NCI-H2107 treated with DMSO at 0.1 percent for 48 hours (cell line): ENCODE results near the gene KLHL33.
A peak's percentile ranks its signal among the peaks of the same experiment; 100 is the strongest.

Experiments
- DNase-seq: peaks from one replicate; lab custom pipeline; 2025; ENCODE audit not compliant: unreplicated experiment; lab: John Stamatoyannopoulos, UW

KLHL33 gene, protein sequence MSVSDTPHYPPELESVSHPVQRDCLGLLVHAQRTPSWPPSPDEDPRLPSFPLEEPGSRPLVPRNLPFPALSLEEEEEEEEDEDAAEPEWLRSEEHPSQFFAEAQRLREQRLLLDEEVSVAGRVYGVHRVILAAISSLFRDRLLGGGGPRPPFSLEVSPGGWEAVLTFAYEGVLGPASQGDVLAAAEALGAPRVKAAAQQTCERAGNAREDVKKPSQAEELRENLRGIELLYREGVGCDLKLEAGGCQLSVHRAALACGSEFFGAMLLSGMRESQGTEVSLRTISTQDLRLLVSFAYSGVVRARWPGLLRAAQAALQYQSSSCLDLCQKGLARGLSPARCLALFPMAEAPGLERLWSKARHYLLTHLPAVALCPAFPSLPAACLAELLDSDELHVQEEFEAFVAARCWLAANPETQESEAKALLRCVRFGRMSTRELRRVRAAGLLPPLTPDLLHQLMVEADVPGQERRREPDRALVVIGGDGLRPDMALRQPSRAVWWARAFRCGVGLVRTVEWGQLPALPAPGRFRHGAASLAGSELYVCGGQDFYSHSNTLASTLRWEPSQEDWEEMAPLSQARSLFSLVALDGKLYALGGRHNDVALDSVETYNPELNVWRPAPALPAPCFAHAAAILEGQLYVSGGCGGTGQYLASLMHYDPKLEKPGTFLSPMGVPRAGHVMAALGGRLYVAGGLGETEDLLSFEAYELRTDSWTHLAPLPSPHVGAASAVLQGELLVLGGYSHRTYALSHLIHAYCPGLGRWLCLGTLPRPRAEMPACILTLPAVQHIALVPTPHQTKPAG

DNA sequence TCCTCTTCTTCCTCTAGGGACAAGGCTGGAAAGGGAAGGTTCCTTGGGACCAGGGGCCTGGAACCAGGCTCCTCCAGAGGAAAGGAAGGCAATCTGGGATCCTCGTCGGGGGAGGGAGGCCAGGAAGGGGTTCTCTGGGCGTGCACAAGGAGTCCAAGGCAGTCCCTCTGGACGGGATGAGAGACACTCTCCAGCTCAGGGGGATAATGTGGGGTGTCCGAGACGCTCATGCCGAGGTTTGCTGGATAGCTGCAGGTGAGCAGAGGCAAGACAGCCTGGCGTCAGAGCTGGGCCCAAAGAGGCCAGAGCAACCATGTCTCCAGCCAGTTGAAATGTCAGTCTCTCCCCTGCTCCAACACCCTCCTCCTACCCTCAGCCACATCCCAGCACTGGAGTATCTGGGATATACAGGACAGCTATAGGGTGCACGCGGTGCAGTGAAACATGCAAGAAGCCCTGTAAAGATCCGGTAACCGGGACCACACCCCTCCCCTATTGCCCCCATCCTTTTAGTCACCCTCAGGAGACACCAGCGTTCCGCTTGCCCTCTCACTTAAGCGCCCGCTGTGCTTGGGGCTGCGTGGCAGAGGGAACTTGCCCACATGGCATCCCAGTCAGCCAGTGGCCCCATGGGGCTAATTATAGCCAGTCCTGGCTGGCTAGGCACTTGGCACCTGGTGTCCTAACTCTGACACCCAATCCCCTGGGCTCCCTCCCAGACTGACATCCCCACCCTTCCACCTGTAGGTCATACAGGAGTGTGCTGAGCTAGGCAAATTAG is at the start of gene KLHL33:
Gene KLHL33, minus strand, starts transcription at position 585 of the 781 bp plus-strand sequence. Its CDS starts 355 bp downstream, at position 230.
- peak; percentile 91 for DNase-seq

DNA sequence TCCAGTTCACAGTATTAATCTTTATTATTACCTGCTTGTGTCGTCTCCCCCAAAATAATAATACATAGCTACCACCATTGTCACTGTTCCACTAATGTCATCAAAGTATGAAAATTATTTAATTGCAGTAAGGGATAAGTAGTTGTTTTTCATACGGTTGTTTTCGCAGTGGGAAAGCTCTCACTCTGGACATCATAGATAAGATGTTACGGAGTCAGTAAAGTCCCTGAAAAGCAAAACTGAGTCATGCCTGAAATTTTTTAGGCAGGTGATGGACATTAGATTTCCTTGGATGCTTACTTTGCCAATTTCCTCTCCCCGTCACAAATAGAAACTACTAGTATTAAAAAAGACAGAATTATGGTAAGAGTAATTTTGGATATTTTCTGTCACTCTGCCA is 46.4 kb upstream of the KLHL33 start:
- no peak for DNase-seq

DNA sequence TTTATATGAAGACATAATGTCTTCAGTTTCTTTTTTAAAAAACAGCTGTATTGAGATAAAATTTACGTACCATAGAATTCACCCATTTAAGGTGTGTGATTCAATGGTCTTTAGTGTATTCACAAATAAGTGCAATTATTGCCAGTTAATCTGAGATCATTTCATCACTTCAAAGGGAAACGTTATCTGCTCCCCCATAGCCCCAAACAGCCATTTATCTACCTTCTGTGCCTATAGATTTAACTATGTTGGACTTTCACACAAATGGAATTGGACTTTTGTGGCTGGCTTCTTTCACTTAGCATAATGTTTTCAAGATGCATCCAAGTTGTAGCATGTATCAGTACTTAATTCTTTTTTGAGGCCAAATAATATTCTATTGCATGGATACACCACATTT is 42.9 kb upstream of the KLHL33 start:
- DNase-seq = no peak

DNA sequence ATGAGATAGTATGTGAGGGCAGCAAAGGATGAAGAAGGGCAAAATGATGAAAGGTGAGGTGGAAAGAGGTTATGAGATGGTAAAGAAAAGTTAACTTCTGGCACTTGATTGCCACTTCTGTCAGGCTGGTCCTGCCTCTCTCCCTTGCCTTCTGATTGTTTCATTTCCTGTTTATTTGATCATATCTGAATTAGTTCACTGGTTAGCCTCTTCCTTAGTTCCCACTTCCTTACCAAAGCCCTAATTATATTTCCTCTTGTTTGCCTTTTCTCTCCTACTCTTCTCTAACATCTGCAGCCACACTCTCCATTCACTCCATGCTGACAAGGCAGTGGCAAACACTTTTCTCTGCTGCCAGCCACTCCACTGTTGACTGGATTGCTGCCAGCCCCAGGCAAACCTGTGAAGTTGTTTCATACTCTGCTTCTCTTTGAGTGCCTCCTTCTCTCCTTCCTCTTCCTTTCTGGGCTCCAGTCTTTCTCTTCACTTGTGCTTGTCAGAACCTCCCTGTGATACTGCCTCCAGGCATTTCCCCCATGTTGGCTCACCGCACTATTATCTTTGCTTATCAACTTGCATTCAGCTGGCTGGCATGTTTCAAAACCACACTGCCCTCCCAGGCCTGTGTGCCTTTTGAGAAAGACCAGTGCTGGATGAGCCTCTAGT is 41.4 kb upstream of the KLHL33 start:
- DNase-seq = peak; percentile 26

DNA sequence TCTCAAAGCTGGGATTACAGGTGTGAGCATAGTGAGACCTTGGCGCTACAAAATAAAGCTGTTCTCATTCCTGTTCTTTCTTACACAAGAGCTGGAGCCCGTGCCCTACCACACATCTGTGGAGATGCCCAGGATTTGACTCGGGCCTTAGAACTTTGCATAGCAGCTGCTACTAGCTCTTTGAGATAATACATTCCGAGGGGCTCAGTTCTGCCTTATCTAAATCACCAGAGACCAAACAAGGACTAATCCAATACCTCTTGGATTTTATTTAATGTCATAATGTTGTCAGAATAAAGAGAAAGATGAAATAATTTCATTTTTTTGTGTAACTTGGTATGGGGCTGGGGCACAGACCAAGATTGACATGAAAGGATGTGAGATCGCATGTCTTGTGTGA is 40.8 kb upstream of the KLHL33 start:
- no peak for DNase-seq

DNA sequence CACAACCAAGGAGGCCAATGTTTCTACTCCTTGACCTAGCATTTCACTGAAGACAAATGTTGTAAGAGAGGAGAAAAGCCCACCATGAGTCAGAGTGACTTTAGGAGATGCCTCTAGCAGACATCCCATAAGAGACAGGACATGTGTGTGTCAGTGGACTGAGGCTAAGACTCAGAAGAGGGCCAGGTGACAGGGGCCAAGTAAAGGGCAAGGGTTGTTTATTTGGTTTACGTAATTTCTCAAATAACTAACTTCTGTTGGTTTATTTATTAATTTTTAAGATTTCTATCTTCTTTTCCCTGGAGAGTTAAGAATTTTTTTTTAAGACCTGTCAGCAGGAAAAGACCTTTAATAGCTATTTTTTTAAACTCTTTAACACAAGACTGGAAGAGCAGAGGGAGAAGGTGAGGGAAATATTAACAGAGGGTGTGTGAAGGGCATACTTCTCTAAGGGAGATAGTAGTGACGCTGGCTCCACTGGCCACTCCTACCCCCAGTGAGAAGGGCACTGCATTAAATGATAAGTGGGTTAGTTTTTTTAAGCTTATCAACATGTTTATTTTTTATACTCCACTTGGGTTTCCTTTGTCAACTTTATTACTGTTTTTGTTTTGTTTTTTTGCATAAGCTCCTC is 36.7 kb upstream of the KLHL33 start:
- no peak for DNase-seq

DNA sequence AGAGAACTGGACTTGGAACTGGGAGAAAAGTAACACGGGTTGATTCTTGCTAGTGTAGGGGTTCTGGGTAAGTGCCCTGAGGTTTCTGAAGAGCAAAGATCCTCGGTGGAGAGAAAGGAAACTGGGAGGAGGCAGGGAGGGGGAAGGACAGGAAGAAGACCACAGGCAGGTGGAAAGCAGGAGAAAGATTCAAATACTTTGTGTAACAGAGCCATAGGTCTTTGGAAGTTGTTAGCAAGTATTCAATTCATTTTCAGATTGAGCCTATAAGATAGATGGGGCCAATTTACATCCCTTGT is 34.6 kb upstream of the KLHL33 start:
- DNase-seq = peak; percentile 89

DNA sequence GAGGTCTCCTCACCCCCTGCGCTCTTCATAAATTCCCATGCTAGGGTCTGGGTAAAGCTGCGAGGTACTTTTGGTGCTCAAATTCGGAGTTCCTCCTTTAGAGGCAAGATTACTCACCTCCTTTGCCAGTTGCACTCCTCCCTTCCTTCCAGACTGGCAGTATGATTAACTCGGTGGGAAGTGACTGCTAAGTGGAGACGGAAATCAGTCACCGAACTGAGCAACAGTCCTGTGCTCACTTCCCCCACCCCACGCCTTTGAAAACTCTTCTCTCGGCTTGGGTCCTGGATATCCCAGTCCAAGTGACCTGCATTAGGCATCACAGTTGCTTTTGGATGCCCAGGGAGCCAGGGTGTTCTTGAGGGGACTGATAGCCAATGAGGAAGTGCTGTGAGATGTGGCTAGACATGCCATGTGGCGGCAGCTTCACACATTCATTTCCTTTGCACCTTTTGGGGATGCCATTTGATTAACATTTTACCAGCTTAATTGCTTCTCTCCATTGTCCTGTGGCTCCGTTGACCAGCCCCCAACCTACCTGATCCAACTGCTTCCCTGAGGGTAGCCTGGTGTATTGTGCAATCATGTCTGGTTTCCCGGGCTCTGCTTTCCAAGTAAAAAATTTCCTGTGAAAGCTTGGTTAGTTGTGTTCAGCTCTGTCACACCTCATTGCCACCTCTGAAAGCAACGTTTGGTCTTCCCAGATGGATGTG is 34.1 kb upstream of the KLHL33 start:
- DNase-seq = peak; percentile 89

DNA sequence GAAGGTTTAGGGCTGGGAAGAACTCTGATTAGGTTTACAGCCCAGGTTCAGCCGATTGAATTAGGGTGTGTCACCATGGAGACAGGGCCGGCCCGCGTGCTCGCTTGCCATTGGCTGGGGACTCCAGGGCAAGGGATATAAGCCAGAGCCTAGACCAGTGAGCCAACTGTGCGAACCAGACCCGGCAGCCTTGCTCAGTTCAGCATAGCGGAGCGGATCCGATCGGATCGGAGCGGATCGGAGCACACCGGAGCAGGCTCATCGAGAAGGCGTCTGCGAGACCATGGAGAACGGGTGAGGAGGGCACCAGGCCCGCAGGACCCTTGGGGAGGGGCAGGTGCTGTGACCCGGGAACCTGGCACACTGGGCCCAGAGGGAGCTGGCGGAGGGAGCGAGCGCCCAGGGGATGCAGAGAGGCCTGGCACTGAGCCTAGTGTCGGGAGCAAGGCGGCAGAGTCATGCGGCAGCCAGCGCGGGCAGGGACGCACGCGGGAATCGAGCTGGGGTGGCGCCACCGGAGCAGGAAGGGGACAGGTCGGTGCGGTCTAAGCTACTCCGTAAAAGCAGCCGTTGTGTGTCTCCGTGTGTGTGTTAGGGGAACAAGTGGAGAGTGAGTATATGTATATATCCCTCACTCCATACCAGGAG is 33.4 kb upstream of the KLHL33 start, which contains the start of gene PNP:
Gene PNP, plus strand, starts transcription at position 165 of the 648 bp plus-strand sequence. Its CDS starts 119 bp downstream, at position 284.
- peak; percentile 94 for DNase-seq

DNA sequence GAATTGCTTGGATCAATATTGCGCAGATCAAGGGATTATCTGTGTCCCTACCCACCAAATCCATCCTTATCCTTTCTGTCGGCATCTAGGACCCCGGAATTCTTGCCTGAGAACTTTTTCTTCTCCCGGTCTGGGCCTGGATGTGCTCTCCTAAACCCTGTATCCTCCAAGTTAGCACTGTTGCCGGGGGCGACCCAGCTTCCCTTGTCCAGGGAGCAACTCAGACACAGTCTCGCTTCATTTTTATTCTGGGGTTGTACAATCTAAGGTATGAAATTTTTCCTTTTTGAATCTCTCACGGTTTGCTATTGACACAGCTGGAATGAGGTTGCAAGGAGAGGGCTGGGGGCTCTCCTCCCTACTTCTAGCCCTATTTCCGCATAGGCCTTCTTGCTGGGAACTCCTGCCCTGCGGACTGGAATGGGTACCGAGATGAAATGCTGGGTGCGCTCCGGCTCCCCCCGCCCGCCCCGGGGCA is 32.8 kb upstream of the KLHL33 start:
- no peak for DNase-seq

DNA sequence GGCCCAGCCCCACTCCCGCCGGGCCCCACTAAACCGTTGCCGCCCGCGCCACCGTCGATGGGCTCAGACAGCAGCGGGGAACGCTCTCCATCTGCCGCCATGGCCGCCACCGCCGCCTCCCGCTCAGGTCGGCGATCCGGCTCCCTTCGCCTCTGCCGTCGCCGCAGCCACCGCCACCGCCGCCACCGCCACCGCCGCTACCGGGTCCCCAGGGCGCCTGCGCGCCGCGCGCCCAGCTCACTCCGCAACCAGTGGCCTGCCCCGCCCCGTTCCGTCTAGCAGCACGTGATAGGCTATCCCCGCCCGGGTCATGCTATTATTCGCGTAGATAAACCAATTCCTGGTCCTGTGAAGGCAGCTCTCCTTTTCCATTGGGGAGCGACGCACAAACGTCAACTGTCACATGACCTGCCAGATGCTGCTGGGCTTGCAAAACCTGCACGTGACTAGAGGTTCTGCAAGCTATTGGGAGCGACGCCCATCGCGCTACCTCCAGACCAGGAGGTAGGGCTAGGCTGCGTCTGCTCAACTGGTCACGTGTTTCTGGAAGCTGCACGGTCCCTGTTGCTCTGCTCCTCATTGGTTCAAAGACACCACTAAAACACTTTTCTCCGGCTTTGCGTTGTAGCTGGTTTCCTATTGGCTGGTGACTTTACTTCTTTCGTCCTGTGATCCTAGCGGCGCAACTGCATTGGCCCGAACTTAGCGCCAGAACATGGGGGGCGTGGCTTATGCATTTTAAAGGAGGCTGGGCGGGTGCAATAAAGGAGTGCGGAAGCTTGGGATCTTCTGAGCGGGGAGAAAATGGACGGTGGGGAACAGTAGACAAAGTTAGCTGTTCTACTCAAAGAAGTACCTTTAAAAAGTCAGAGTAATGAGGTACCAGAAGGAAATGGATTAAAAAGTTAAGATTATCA is 25.5 kb upstream of the KLHL33 start, which contains the start of gene PIP4P1:
Gene PIP4P1, minus strand, starts transcription at position 210 of the 917 bp plus-strand sequence. Its CDS starts 109 bp downstream, at position 101.
- peak; percentile 100 for DNase-seq

DNA sequence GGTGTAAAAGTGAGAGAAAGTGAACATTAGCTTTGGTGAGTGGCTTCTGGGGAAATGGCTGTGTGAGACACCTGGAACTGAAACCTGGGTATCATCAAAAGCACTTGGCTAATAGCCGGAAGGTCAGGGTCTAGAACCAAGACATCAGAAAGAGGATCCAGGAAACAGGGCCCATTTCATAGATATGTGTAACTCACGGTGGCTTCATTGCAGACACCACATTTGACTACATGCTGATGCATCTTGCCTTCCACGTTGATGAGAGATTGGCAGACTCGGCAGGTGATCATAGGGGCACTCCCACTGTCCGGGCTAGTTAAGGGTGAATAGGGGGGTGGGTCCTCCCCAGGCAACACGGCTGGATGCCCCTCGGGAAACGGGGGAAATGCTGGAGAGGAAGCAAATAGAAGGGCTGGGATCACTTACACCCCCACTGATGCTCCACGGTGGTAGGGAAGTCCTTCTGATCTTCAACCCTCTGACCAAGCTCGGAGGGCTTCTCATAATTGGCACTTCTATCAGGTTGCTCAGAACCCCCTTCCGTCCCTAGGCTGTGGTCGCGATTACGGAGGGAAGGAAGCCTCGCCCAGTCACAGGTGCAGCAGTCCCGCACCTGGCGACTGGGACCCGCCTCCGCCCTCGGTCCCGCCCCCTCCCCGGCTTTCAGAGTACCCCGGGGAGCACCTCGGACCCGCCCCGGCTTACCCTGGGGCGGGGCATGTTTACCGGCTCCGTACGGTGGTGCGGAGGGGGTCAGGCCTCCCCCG is 24.7 kb upstream of the KLHL33 start:
- DNase-seq = peak; percentile 39

DNA sequence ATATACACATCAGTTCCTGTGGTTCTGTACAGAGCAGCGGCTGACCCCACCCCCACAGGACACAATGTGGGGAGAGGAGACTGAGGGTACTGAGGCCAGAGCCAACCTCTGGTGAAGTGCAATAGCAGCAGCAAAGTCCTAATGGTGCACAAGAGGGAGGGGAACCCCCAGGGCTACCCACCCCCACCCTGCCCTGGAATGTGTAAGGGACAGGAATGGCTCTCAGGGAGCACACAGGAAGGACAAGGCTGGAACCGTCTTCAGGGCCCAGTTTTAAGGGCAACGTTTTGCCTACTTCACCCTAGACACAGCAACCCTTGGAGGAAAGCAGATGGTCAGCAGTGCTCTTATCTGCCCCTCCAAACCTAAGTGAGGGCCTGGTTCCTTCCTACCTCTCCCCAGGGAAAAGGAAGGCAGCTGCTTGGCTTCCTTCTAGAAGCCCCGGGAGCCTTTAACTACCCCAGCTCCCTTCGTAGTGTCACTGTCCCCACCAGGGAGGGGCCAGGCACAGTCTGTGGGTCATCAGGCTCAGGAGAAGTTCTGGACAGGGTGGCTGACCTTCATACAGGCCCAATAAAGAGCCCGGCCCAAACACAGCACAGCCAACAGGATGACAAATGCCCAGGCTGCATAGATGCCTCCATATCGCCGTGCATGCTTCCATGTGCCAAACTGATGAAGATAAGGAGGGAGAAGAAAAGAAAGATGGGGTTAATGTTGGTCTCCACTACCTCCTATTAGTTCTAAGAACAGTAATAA is 22.2 kb upstream of the KLHL33 start:
- DNase-seq = no peak

DNA sequence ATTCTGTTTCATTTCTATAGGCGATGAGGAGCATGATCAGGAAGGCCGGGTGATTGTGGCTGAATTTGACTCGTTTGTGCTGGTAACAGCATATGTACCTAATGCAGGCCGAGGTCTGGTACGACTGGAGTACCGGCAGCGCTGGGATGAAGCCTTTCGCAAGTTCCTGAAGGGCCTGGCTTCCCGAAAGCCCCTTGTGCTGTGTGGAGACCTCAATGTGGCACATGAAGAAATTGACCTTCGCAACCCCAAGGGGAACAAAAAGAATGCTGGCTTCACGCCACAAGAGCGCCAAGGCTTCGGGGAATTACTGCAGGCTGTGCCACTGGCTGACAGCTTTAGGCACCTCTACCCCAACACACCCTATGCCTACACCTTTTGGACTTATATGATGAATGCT is 21.0 kb upstream of the KLHL33 start:
- DNase-seq = no peak

DNA sequence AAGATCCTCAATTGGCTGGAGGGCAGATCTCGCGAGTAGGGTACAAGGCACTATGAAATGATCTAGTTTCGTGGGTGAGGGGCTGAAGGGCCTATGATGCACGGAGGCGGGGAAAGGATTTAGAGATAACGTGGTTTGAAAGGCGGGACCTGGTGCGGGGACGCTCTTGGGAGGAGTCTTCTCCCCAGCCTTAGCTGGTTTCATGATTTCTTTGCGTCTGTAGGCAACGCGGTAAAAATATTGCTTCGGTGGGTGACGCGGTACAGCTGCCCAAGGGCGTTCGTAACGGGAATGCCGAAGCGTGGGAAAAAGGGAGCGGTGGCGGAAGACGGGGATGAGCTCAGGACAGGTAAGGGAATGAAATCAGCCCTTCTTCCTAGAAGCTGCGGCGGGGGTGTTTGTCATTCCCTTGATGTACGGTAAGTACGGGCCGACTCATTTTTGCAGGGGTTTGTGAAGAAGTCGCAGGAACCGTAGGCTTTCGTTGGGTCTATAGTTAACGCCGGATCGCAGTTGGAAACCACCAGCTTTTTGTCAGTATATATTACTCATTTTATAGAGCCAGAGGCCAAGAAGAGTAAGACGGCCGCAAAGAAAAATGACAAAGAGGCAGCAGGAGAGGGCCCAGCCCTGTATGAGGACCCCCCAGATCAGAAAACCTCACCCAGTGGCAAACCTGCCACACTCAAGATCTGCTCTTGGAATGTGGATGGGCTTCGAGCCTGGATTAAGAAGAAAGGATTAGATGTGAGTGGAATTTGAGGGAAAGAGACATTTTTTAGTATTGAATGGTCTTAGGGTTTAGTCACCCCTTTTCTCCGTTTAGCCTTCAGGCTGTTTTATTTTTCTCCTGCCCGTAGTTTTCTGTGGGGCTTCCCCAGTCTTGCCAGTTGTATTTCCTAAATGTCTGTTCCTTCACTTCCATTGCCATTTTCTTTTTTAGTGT is 19.7 kb upstream of the KLHL33 start:
- DNase-seq = peak; percentile 39
